Left renal pelvis (tissue), 4 donors: ENCODE data around the gene PLCH2. TPM values are rescaled to one million over a fixed set of nuclear protein-coding genes. Genes with fewer than 3 reads are reported as not detected.
"Not testable (repeated sequence)": the region's sequence is repeated elsewhere in the genome, so short reads cannot be mapped to it uniquely, and the experiment has no call there.

Experiments
- DNase-seq, 4 donors: peaks; one replicate each; pipeline ENCODE4 v3.0.0-alpha.2; 2013; ENCODE audit warnings: low read depth in 4 of 4, low spot score in 3 of 4
- polyA plus RNA-seq, 4 donors: library from polyadenylated mRNA; unstranded; fragments of 120-200 nt; gene quantifications; one replicate each; pipeline ENCODE4 v1.2.1, GENCODE V29; 2013; ENCODE audit not compliant: insufficient read length in 4 of 4

Gene PLCH2
- polyA plus RNA-seq, 4 donors = 0.38 to 1.9 (median 1.3) TPM

GRCh38 chr1:2439369-2439768 is 36.7 kb upstream of the PLCH2 start:
- no peak for DNase-seq

GRCh38 chr1:2440346-2440745 is 35.7 kb upstream of the PLCH2 start:
- DNase-seq = not testable (repeated sequence)

- DNase-seq = no peak
Measured at GRCh38 chr1:2441746-2442145, 34.3 kb upstream of the PLCH2 start.

GRCh38 chr1:2442661-2443060 is 33.4 kb upstream of the PLCH2 start:
- no peak for DNase-seq

DNA sequence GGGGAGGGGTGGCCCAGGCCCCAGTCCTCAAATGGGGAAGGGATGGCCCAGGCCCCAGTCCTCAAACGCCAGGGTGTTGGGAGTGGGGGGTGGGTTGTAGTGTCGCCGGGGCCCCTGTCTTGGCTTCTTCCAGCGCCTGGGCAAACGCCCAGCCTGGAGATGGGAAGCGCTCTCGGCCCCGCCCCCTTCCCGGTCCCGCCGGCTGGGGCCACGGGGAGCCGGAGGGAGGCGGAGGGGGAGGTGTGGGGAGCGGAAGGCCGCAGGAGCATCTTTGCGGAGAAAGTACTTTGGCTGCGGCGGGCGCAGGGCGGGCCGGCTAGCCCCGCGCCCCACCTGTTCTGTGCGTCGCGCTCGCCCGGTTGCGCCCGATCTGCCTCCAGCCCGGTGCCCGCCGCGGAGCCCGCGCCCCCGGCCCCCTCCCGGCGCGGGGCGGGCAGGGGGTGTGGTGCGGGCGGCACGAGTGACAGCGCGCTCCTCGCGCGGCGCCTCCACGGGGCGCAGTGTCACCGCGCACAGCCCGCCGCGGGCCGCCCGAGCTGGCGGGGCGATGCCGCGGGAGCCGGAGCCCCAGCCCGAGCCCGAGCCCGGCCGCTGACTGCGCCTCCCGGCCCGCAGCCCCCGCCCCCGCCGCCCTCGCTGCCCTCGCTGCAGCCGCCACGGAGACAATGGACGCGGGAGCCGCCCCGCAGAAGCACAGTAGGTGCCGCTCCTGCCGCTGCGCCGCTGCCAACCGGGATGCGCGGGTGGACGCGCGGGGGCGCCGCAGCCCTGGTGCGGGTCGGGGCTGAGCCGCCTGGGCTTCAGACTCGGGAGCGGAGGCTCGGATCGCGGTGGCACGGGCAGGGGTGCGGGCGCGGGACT is 32.6 kb upstream of the PLCH2 start:
- DNase-seq = no peak

DNA sequence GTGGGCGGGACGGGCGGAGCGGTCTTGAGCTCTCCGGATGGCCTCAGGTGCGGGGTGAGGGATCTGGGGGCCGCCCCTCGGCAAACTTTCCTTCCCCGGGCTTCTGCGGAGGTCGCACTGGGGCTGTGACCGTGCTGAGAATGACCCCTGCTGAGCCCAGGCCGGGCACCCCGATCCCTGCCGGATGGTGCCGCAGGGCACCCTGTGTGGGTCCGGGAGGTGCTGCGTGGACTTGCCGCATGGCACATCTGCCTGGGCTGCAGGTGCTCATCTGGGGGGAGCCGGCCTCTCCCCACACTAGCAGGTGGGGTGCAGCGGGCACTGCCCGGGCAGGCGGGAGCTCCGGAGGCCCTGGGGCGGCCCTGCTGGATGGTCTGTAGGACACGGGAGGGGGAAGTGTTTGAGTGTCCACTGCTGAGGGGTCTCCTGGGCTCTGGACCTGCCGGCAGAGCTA is 31.9 kb upstream of the PLCH2 start:
- DNase-seq = no peak

- DNase-seq = no peak
Measured at GRCh38 chr1:2445162-2445822, 30.8 kb upstream of the PLCH2 start.

- no peak for DNase-seq
Measured at GRCh38 chr1:2445823-2446215, 30.3 kb upstream of the PLCH2 start.

DNA sequence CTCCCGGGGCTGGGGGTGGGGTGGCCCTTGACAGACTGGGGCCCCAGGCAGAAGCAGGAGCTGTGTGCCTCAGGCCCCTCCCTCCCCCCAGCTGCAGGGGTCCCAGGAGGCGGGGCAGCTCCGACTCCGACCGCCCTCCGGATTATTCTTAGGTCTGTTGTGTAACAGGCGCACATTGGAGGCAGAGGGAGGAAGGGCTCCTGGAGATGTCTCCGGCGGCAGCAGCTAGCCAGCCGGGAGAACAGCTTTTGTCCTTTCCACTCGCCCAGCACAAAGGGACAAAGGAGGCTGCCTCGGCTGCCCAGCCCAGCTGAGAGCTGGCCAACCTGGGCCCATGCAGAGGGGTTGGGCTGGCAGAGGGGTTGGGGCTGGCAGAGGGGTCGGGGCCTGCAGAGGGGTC is 29.7 kb upstream of the PLCH2 start:
- no peak for DNase-seq

DNA sequence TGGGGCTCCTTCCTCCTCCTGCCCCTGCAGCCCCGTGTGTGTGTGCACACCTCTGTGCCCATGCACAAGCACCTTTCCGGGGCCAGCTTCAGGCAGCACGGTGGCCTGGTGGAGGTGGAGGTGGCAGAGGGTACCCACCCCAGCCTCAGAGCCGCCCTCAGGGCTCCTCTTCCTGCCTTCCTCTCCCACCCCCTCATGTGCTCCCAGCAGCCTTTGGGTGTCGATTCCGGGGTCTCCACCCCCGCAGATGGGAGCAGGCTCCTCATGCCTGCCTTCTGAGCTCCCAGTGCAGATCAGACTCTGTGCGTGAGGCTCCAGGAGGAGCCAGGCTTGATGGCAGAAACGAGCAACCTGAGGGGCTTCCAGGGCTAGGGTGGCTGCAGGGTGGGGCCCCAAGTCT is 29.2 kb upstream of the PLCH2 start:
- DNase-seq = no peak

- DNase-seq = no peak
Measured at GRCh38 chr1:2447276-2448097, 28.6 kb upstream of the PLCH2 start.

- no peak for DNase-seq
Measured at GRCh38 chr1:2448098-2448445, 28.0 kb upstream of the PLCH2 start.

GRCh38 chr1:2449636-2450454 is 26.2 kb upstream of the PLCH2 start:
- no peak for DNase-seq

DNA sequence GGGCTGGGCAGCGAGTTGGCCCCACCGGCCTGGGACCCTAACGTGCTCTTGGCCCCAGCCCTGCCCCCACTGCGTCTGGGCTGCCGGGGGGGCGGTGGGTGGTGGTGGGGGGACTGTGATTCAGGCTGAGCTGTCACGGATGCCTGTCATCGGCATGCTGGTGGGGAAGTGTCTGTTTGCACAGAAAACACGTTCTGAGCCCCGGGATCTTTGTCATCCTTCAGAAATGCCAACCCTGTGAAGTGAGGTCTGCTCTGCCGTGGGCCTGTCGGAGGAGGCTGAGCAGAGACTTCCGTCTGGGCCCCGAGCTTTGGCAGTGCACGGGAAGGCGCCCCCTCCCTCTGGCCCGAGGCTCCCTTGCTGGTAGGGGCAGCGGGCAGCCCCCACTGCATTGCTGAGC is 24.3 kb upstream of the PLCH2 start:
- no peak for DNase-seq

GRCh38 chr1:2452201-2452931 is 23.7 kb upstream of the PLCH2 start:
- DNase-seq = no peak

GRCh38 chr1:2452932-2453315 is 23.2 kb upstream of the PLCH2 start:
- no peak for DNase-seq

DNA sequence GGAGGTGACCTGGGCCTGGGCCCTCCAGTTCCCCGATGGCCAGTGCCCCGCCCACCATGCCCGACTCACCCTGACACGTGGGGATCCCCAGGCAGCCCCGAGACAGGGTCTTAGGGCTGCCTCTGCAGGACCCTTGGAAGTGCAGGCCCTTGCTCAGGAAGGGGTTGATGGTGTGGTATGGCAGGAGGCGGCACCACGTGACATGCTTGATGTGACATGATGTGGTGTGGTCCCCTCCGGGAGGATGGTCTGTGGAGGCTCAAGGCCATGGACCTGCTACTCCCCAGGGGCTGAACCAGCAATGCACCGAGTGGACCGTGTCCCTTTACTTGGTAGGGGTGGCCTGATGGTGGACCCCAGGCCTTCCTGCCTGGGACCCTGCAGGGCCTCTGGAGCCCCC is 21.9 kb upstream of the PLCH2 start:
- no peak for DNase-seq

GRCh38 chr1:2455757-2456156 is 20.3 kb upstream of the PLCH2 start:
- DNase-seq = no peak

GRCh38 chr1:2457444-2457843 is 18.6 kb upstream of the PLCH2 start:
- no peak for DNase-seq

- DNase-seq = no peak
Measured at GRCh38 chr1:2458687-2459086, 17.4 kb upstream of the PLCH2 start.
